SJCRH30 (cell line): Measurements from ENCODE around the gene PRDM1. TPM values are rescaled to one million over a fixed set of nuclear protein-coding genes. Genes with fewer than 3 reads are reported as not detected.

Source experiments
- DNase-seq, 2 experiments: peaks; one replicate each; pipeline ENCODE4 v3.0.0-alpha.2; 2015 to 2020
- H3K27ac ChIP-seq: fragments of 250-450 bp; sonication (Bioruptor Pico); 2 replicates; pipeline ENCODE4 v1.5.1; 2020; ENCODE audit warnings: mild to moderate bottlenecking, moderate library complexity
- H3K27me3 ChIP-seq: fragments of 250-450 bp; sonication (Bioruptor Pico); 2 replicates; pipeline ENCODE4 v1.5.1; 2020; ENCODE audit warnings: mild to moderate bottlenecking, moderate library complexity
- H3K36me3 ChIP-seq: fragments of 250-450 bp; sonication (Bioruptor Pico); 2 replicates; pipeline ENCODE4 v1.5.1; 2020; ENCODE audit warnings: mild to moderate bottlenecking, moderate library complexity
- H3K4me1 ChIP-seq: fragments of 250-450 bp; sonication (Bioruptor Pico); 2 replicates; pipeline ENCODE4 v1.5.1; 2020; ENCODE audit warnings: mild to moderate bottlenecking, moderate library complexity
- H3K4me3 ChIP-seq: fragments of 250-450 bp; sonication (Bioruptor Pico); 2 replicates; pipeline ENCODE4 v1.5.1; 2020; ENCODE audit warnings: mild to moderate bottlenecking, moderate library complexity
- H3K9me3 ChIP-seq: fragments of 250-450 bp; sonication (Bioruptor Pico); replicated peaks from 2 replicates; pipeline ENCODE4 v1.5.1; 2020; ENCODE audit warnings: mild to moderate bottlenecking, moderate library complexity
- total RNA-seq: library from RNA; depleted of rRNA; stranded (reverse); fragments of >200 nt; shearing (Covaris generic); gene quantifications from 2 replicates; pipeline ENCODE4 v1.2.3, GENCODE V29; 2014

Gene PRDM1
- total RNA-seq, 1 experiment from 2014 or later, result not detected

DNA sequence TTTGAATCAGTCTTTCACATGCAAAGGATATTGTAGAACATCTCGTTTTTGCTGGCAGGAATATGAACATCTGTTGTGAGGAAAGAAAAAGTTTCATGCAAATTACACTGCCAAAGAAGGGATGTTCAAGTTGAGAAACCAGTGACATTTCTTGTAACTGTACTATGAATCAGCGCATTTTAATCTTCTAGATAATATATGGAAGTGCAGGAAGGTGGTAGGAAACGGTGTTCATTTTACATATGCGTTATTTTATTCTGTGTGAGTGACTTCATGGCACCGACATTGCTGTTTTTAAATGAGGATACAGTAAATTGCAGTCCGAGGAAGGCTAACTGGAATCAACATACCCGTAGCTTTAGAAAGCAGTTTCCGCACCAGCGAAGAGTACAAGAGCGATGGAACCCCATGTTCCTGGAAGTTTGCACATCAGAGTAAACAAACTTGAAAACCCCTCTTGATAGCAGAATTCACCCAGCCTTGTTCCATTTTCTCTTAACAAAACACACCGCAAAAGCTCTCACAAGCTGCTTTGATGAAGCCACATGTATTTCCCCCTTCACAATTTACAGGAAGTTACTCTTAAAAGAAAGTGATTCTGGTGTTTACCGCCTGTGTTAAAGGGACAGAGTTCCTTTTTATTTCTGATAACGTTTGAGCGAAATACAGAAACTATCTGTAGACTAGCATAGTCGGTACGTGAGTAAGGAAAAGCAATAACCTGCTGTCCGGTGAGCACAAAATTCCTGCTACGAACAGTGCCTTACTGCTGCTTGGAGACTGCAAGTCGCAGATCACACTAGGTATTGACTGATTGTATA lies 11.5 kb downstream of the PRDM1 start:
- H3K36me3 ChIP-seq, result no peaks in the 10 kb centered on the region
- DNase-seq, result no peak
- no peaks in the 10 kb centered on the region for H3K4me1 ChIP-seq
- no peaks in the 10 kb centered on the region for H3K9me3 ChIP-seq
- H3K27ac ChIP-seq, result no peak overlapping the region
- no peak overlapping the region for H3K4me3 ChIP-seq
- H3K27me3 ChIP-seq, result peaks cover 10% of the 10 kb centered on the region; the same call in 1 of the 2 replicates

DNA sequence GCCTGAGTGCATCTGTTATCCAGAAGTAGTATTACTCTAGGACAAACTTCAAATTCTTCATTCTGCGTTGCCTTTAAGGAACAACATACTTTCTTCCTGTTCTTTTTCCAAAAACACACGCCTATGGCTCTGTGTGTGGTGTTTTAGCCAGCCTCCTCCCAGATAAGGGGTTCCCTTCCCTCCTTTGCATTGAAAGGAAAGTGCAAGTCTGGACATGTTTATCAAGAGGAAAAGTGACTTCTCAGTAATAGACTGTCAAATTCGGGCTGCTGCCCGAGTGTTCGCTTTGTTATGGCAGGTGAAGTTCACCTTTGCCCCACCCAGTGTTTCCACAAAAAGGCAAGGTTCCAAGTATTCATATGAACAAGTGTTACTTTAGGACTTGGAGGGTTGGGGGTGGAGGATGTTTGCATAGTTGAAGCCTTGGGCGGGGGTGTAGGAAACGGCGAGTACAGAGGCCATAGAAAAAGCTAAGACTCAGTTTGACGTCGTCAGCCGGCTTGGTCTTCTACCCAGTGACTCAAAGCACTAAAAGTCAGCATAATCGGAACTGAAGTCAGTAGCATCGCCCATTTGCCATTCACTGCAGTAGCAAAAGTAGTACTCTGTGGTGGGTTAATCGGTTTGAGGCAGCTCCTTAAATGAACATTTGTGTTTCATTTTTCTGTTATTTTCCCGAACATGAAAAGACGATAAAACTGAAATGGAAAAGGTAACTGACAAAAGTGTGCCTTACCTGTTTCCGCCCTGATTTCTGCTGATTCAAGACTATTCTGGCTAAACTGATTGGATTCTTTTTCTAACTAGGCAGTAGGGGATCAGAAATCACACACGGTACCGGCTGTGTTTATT lies 12.5 kb downstream of the PRDM1 start:
- Histone ChIP-seq H3K27ac (no peak overlapping the region), H3K4me1 (no peaks in the 10 kb centered on the region), H3K27me3 (peaks cover 10% of the 10 kb centered on the region; the same call in 1 of the 2 replicates), H3K36me3 (no peaks in the 10 kb centered on the region), H3K9me3 (no peaks in the 10 kb centered on the region), H3K4me3 (no peak overlapping the region)
- DNase-seq, result no peak

DNA sequence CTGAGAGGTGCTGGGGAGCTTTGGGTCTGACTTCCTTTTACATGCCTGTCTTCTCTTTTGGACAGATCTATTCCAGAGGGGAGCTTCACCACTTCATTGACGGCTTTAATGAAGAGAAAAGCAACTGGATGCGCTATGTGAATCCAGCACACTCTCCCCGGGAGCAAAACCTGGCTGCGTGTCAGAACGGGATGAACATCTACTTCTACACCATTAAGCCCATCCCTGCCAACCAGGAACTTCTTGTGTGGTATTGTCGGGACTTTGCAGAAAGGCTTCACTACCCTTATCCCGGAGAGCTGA lies 13.1 kb downstream of the PRDM1 start:
- Histone ChIP-seq H3K4me3 (no peak overlapping the region), H3K36me3 (no peaks in the 10 kb centered on the region), H3K4me1 (no peaks in the 10 kb centered on the region), H3K27ac (no peak overlapping the region), H3K9me3 (no peaks in the 10 kb centered on the region), H3K27me3 (peaks cover 10% of the 10 kb centered on the region; the same call in 1 of the 2 replicates)
- no peak for DNase-seq

DNA sequence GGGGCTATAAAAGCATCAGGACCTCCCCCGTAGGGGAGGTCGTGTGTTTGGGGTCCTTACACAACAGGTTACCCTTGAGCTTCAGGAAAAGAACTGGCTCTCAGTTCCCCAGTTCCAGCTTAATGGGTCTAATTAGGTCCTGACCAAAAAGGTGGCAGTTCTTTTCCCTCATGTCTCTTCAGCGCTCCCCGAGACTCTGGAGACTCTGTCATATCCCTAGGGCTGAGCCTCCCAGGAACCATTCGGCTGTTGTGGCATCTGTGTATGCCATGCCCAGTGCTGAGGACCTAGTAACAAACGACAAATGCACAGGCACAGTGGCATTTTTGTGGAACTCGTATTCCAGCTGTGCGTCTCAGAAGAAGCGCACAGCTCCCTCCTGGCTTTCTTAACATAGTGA lies 14.6 kb downstream of the PRDM1 start:
- Histone ChIP-seq H3K4me3 (no peak overlapping the region), H3K27me3 (peaks cover 10% of the 10 kb centered on the region; the same call in 1 of the 2 replicates)

DNA sequence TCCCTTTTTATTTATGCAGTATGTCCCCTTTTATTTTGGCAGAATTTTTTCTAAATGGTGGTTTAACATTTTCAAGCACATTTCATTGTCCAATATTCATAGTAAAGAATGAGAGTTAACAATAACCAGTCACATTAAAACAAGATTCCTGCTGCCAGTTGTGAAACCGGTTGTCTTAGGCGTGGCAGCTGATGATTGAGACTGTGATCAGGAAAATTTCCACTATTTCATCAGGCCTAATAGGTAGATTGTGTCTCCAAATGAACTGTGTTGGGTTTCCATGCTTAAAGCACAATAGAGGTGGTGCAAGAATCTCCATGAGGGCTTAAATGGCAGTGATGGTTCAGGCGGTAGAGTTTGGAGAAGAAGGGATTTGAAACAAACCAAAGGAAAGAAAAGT lies 15.3 kb downstream of the PRDM1 start:
- Histone ChIP-seq H3K4me1 (no peaks in the 10 kb centered on the region), H3K27ac (no peak overlapping the region), H3K36me3 (no peaks in the 10 kb centered on the region), H3K9me3 (no peaks in the 10 kb centered on the region), H3K27me3 (peaks cover 10% of the 10 kb centered on the region; the same call in 1 of the 2 replicates), H3K4me3 (no peak overlapping the region)
- DNase-seq, result no peak

More for the DNA sequence above, 14.6 kb downstream of the PRDM1 start:
- H3K4me1 ChIP-seq, result no peaks in the 10 kb centered on the region
- no peaks in the 10 kb centered on the region for H3K9me3 ChIP-seq
- DNase-seq, result no peak
- no peak overlapping the region for H3K27ac ChIP-seq
- no peaks in the 10 kb centered on the region for H3K36me3 ChIP-seq

DNA sequence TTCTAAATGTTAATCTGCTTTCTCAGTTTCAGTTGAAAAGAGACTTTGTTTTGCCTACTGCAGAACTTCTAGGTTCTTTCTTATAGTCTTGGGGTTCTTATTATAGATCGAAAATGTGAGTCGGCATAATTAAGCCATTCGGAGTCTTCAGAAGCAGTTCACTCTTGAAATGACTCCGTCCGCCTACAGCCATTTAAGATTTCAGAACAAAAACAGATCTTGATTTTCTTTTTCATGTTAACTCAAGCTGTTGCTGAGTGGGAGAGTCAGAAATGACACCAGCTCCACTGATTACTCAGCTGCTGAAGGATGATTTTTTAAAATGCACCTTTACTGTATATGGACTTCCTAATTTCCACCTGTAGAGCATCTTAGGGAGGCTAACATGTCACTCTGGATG lies 15.9 kb downstream of the PRDM1 start:
- no peak overlapping the region for H3K27ac ChIP-seq
- H3K36me3 ChIP-seq, result no peaks in the 10 kb centered on the region

DNA sequence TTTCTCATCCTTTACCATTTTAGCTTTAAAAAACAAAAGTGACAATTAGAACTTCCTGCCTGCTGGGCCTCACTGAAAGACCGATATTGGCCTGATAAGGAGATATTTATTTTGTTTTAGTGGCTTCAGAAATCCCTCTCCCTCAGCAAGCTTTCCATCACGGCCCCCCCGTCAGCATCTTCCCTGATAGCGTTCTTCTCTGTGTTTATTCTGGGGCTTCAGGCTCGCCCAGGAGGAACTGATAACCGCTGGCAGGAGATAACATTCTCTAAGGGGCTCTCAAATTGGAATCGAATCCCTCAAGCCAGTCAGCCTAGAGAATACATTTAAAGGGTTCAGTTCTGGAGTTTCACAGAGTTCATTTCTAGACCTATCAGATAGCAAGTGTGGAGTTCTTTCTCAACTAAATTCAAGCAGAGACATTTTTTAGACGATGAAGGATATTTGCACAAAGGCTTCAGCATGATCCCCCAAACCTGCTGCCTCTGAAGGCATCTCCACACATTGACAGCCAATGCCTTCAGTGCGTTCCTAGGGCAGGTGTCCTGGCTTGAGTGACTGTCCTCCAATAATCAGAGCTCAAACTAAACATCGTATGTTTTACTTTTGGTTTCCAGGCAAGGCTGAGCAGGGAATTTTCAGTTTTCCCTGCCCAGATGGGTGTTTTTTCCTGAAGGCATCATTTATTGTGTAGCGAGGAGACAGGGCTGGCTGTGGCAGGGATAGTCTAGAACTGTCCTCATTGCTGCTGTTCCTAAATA lies 17.0 kb downstream of the PRDM1 start:
- Histone ChIP-seq H3K27ac (no peak overlapping the region), H3K27me3 (peaks cover 10% of the 10 kb centered on the region; the same call in 1 of the 2 replicates), H3K4me3 (no peak overlapping the region)

More for the DNA sequence above, 15.9 kb downstream of the PRDM1 start:
- Histone ChIP-seq H3K4me3 (no peak overlapping the region), H3K9me3 (no peaks in the 10 kb centered on the region), H3K4me1 (no peaks in the 10 kb centered on the region), H3K27me3 (peaks cover 10% of the 10 kb centered on the region; the same call in 1 of the 2 replicates)
- no peak for DNase-seq

DNA sequence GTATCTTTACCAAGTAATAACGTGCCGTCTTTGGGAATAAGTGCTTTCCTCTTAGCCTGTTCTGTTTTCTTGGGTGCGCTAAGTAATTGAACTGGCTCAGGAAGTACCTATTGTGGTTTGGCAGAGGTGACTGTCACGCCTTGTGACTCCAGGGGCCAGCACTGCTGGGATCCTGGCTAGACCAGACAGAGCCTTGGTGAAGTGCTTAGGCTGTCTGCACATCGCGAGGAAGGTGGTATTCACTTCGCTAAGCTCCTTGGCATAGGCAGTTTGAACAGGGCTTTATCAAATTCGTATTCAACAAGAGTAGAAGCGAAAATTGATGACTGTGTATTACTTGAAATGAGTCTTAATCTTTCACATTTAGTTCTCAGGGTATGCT lies 17.6 kb downstream of the PRDM1 start:
- Histone ChIP-seq H3K36me3 (no peaks in the 10 kb centered on the region), H3K27ac (no peak overlapping the region), H3K9me3 (no peaks in the 10 kb centered on the region), H3K27me3 (peaks cover 10% of the 10 kb centered on the region; the same call in 1 of the 2 replicates), H3K4me1 (no peaks in the 10 kb centered on the region), H3K4me3 (no peak overlapping the region)
- DNase-seq, result no peak

More for the DNA sequence above, 17.0 kb downstream of the PRDM1 start:
- H3K4me1 ChIP-seq, result no peaks in the 10 kb centered on the region
- H3K36me3 ChIP-seq, result no peaks in the 10 kb centered on the region
- DNase-seq, result no peak
- no peaks in the 10 kb centered on the region for H3K9me3 ChIP-seq

DNA sequence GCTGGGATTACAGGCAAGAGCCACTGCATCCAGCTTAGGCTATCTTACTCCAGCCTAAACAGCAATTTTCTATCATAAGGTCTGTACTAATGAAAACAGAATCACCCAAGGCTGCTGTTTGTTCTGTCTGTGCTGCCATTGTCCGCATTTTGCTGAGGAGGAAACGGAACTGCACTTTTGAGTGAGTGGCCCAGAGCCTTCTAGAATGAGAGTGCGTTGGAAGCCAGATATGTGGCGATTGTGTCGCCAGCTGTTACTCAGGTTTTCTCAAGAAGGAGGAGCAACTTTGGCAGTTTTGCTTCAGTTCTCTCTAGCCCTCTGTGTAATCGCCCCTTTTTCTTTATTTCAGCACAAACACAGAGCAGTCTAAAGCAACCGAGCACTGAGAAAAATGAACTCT lies 18.3 kb downstream of the PRDM1 start:
- DNase-seq, result no peak
- Histone ChIP-seq H3K27me3 (peaks cover 9% of the 10 kb centered on the region; the same call in 1 of the 2 replicates), H3K4me3 (no peak overlapping the region), H3K4me1 (no peaks in the 10 kb centered on the region), H3K9me3 (no peaks in the 10 kb centered on the region), H3K36me3 (no peaks in the 10 kb centered on the region), H3K27ac (no peak overlapping the region)

DNA sequence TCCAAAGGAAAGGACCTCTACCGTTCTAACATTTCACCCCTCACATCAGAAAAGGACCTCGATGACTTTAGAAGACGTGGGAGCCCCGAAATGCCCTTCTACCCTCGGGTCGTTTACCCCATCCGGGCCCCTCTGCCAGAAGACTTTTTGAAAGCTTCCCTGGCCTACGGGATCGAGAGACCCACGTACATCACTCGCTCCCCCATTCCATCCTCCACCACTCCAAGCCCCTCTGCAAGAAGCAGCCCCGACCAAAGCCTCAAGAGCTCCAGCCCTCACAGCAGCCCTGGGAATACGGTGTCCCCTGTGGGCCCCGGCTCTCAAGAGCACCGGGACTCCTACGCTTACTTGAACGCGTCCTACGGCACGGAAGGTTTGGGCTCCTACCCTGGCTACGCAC lies 18.8 kb downstream of the PRDM1 start:
- Histone ChIP-seq H3K36me3 (no peaks in the 10 kb centered on the region), H3K27me3 (peaks cover 4% of the 10 kb centered on the region; the same call in 1 of the 2 replicates), H3K27ac (no peak overlapping the region), H3K4me1 (no peaks in the 10 kb centered on the region), H3K4me3 (no peak overlapping the region), H3K9me3 (no peaks in the 10 kb centered on the region)
- no peak for DNase-seq

DNA sequence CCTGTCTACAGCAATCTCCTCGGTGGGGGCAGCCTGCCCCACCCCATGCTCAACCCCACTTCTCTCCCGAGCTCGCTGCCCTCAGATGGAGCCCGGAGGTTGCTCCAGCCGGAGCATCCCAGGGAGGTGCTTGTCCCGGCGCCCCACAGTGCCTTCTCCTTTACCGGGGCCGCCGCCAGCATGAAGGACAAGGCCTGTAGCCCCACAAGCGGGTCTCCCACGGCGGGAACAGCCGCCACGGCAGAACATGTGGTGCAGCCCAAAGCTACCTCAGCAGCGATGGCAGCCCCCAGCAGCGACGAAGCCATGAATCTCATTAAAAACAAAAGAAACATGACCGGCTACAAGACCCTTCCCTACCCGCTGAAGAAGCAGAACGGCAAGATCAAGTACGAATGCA lies 19.4 kb downstream of the PRDM1 start:
- no peaks in the 10 kb centered on the region for H3K9me3 ChIP-seq
- H3K27ac ChIP-seq, result no peak overlapping the region
- H3K36me3 ChIP-seq, result no peaks in the 10 kb centered on the region
- DNase-seq, result no peak
- H3K4me1 ChIP-seq, result no peaks in the 10 kb centered on the region
- no peaks in the 10 kb centered on the region; the same call in 1 of the 2 replicates for H3K27me3 ChIP-seq
- no peak overlapping the region for H3K4me3 ChIP-seq

DNA sequence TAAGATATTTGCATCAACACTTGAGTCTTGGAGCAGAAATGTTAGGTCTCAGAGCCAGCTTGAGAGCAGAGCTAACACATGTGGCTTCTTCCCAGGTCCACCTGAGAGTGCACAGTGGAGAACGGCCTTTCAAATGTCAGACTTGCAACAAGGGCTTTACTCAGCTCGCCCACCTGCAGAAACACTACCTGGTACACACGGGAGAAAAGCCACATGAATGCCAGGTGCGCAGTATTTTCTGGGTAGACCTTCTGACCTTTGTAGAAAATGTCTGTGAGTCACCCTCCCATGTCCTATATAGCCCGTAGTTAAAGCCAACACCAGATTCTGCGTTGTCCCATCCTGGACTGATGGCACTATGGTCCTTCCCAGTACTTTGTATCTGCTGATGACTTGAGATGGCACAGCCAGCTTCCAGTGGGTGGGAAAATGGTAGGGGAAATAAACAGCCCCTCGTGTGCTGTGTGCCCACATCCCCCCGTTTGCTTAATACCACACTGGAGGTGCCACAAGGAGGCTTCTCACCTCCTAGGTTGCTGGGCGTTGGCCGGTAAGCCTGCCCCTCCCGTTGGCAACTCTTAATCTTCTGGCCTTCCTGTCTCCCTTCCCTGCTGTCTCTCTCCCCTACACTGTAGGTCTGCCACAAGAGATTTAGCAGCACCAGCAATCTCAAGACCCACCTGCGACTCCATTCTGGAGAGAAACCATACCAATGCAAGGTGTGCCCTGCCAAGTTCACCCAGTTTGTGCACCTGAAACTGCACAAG lies 20.3 kb downstream of the PRDM1 start:
- no peak overlapping the region for H3K4me3 ChIP-seq
- no peaks in the 10 kb centered on the region for H3K27me3 ChIP-seq
- no peak for DNase-seq
- H3K9me3 ChIP-seq, result no peaks in the 10 kb centered on the region
- no peaks in the 10 kb centered on the region for H3K4me1 ChIP-seq
- no peaks in the 10 kb centered on the region for H3K36me3 ChIP-seq
- no peak overlapping the region for H3K27ac ChIP-seq

DNA sequence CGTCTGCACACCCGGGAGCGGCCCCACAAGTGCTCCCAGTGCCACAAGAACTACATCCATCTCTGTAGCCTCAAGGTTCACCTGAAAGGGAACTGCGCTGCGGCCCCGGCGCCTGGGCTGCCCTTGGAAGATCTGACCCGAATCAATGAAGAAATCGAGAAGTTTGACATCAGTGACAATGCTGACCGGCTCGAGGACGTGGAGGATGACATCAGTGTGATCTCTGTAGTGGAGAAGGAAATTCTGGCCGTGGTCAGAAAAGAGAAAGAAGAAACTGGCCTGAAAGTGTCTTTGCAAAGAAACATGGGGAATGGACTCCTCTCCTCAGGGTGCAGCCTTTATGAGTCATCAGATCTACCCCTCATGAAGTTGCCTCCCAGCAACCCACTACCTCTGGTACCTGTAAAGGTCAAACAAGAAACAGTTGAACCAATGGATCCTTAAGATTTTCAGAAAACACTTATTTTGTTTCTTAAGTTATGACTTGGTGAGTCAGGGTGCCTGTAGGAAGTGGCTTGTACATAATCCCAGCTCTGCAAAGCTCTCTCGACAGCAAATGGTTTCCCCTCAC lies 21.0 kb downstream of the PRDM1 start:
- no peak for DNase-seq
- Histone ChIP-seq H3K4me1 (no peaks in the 10 kb centered on the region), H3K36me3 (no peaks in the 10 kb centered on the region), H3K9me3 (no peaks in the 10 kb centered on the region), H3K4me3 (no peak overlapping the region), H3K27ac (no peak overlapping the region), H3K27me3 (0 out of 2 replicates have a peak, but pooled peaks cover 2% of the 10 kb centered on the region)

DNA sequence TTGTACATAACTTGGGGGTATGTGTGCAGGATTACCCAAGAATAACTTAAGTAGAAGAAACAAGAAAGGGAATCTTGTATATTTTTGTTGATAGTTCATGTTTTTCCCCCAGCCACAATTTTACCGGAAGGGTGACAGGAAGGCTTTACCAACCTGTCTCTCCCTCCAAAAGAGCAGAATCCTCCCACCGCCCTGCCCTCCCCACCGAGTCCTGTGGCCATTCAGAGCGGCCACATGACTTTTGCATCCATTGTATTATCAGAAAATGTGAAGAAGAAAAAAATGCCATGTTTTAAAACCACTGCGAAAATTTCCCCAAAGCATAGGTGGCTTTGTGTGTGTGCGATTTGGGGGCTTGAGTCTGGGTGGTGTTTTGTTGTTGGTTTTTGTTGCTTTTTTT lies 22.0 kb downstream of the PRDM1 start:
- DNase-seq, result no peak
- H3K27ac ChIP-seq, result no peak overlapping the region
- H3K4me1 ChIP-seq, result no peaks in the 10 kb centered on the region
- no peaks in the 10 kb centered on the region for H3K36me3 ChIP-seq
- 0 out of 2 replicates have a peak, but pooled peaks cover 5% of the 10 kb centered on the region for H3K27me3 ChIP-seq
- H3K9me3 ChIP-seq, result no peaks in the 10 kb centered on the region
- H3K4me3 ChIP-seq, result no peak overlapping the region
